HCT116 (cell line): ENCODE data around the gene ASAP3.

Source experiments
- ATF3 ChIP-seq: IDR thresholded peaks from 2 replicates; pipeline ENCODE4 v1.6.1; 2012
- CEBPB ChIP-seq: IDR thresholded peaks from 2 replicates; pipeline ENCODE4 v1.6.1; 2012; ENCODE audit warnings: low read depth
- CTCF ChIP-seq, 3 experiments: fragments of 200-600 bp in 1 of 3; sonication (generic) in 1 of 3; IDR thresholded peaks in 2 of 3; conservative IDR thresholded peaks in 1 of 3; 2 replicates each; pipeline ENCODE4 v1.5.1; 2012 to 2017; ENCODE audit warnings: low read depth in 2 of 3, low read length in 2 of 3, antibody characterized with exemption in 1 of 3, borderline replicate concordance in 1 of 3, control low read depth in 1 of 3, mild to moderate bottlenecking in 1 of 3, mixed read lengths in 1 of 3, mixed run types in 1 of 3, moderate library complexity in 1 of 3; ENCODE audit not compliant: insufficient read depth in 1 of 3
- EZH2 ChIP-seq: fragments of 200-600 bp; sonication (generic); IDR thresholded peaks from 2 replicates; pipeline ENCODE4 v1.6.1; 2017; ENCODE audit warnings: antibody characterized with exemption, mixed run types
- EZH2phosphoT487 ChIP-seq: fragments of 200-600 bp; IDR thresholded peaks from 2 replicates; pipeline ENCODE4 v1.6.1; 2018; ENCODE audit warnings: antibody characterized with exemption, borderline replicate concordance
- POLR2A ChIP-seq: IDR thresholded peaks from 2 replicates; pipeline ENCODE4 v1.7.0; 2011; ENCODE audit warnings: borderline replicate concordance; ENCODE audit not compliant: insufficient read depth, insufficient read length; ENCODE audit errors: extremely low read depth
- RAD21 ChIP-seq: IDR thresholded peaks from 2 replicates; pipeline ENCODE4 v1.6.1; 2012; ENCODE audit warnings: low read depth, mild to moderate bottlenecking
- SIN3A ChIP-seq: IDR thresholded peaks from 2 replicates; pipeline ENCODE4 v1.6.1; 2012; ENCODE audit warnings: low read depth
- YY1 ChIP-seq: IDR thresholded peaks from 2 replicates; pipeline ENCODE4 v1.6.1; 2011; ENCODE audit warnings: low read length, low read depth, moderate library complexity, mild to moderate bottlenecking; ENCODE audit not compliant: insufficient replicate concordance; ENCODE audit errors: extremely low read depth
- ZNF274 ChIP-seq: fragments of 200-500 bp; sonication (Bioruptor generic); IDR thresholded peaks from 2 replicates; pipeline ENCODE4 v1.6.1; 2014; ENCODE audit warnings: mild to moderate bottlenecking, low read depth, low read length, inconsistent platforms

- TF ChIP-seq YY1 (no peak), ZNF274 (no peak), RAD21 (no peak), POLR2A (no peak), CEBPB (no peak), CTCF (IDR thresholded peaks at IDR 0.05 in 2 of 3, conservative IDR thresholded peaks at IDR 0.05 in 1 of 3; ENCODE audit: borderline replicate concordance in 1 of 3, insufficient read depth in 1 of 3, low read depth in 2 of 3, low read length in 2 of 3) (no peak), SIN3A (no peak), EZH2 (no peak), ATF3 (no peak), EZH2phosphoT487 (no peak)
Measured at GRCh38 chr1:23453455-23454000, 30.5 kb downstream of the ASAP3 start.
